Measurements from ENCODE around the gene GDPD2. TPM values are rescaled to one million over a fixed set of nuclear protein-coding genes. Genes with fewer than 3 reads are reported as not detected.

The GDPD2 gene
- total and polyA plus RNA-seq, 2 donors (not counting 3 experiments of a cell fraction or from before 2014, with no cell fraction given): 0.08 to 0.29 TPM

DNA sequence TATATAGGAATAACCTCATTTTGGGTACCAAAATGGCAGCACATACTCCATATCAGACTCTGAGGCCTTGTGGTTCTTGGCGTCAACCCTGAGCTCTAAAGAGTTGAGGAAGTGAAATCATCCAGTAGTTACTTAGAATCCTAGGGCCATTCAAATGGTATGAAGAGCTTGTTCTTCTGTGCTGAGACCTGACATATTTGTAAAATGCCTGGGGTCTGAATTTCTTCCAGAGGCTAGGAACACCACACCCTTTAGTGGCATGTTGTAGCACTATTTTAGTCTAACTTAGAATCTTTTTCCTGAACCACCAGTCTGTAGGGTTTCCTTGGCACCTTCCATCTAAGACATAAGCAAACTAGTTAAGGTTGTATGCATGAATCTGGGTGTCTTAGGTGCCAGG lies 18.1 kb upstream of the GDPD2 start:
- Histone ChIP-seq H3K4me3 (replicated peaks in 1 of 3; ENCODE audit: insufficient read depth in 1 of 3, low read depth in 1 of 3, low read length in 3 of 3) (no peak overlapping the region), H3K9me1 (replicated peaks; ENCODE audit: control insufficient read depth, extremely low read depth, insufficient read depth, low read length) (no peaks in the 10 kb centered on the region), H3K9ac (replicated peaks; ENCODE audit: extremely low read depth, insufficient read depth, low read length) (no peak overlapping the region), H3K9me3 (replicated peaks; ENCODE audit: control insufficient read depth, insufficient read depth, low read length) (no peaks in the 10 kb centered on the region), H2AFZ (ENCODE audit: low read depth, low read length) (no peak overlapping the region), H3K27me3 (ENCODE audit: control insufficient read depth in 2 of 2, insufficient read depth in 2 of 2, low read length in 2 of 2) (no peaks in the 10 kb centered on the region), H3K4me2 (ENCODE audit: insufficient read depth, low read length) (no peak overlapping the region), H3K79me2 (ENCODE audit: control insufficient read depth, insufficient read depth, low read length) (no peaks in the 10 kb centered on the region), H3K36me3 (ENCODE audit: control insufficient read depth in 2 of 2, extremely low read depth in 1 of 2, insufficient read depth in 2 of 2, low read length in 2 of 2) (no peaks in the 10 kb centered on the region), H3K4me1 (ENCODE audit: control insufficient read depth, extremely low read depth, insufficient read depth, low read length) (no peaks in the 10 kb centered on the region), H3K27ac (ENCODE audit: insufficient read depth, low read depth, low read length) (no peak overlapping the region), H4K20me1 (replicated peaks; ENCODE audit: control insufficient read depth, extremely low read depth, insufficient read depth, low read length) (no peaks in the 10 kb centered on the region)
- dilution Hi-C loops (cut with MboI; ENCODE audit: extremely low pct_ligation_motif_present, low sequenced_read_pairs): no loop called here
- intact Hi-C loops (cut with micrococcal nuclease): no loop called here
- FAIRE-seq (no peak), DNase-seq (ENCODE audit: low read depth, low spot score) (no peak)
- no peak for TF ChIP-seq JUN (IDR thresholded peaks at IDR 0.05; ENCODE audit: borderline replicate concordance, insufficient read depth, insufficient read length, low read depth)
- no peak for TF ChIP-seq MYC (IDR thresholded peaks at IDR 0.05; ENCODE audit: low read depth, low read length)
- no peak for TF ChIP-seq GATA2 (IDR thresholded peaks at IDR 0.05; ENCODE audit: insufficient read depth, insufficient read length, low read depth, low read length)
- TF ChIP-seq, protein P1, sequence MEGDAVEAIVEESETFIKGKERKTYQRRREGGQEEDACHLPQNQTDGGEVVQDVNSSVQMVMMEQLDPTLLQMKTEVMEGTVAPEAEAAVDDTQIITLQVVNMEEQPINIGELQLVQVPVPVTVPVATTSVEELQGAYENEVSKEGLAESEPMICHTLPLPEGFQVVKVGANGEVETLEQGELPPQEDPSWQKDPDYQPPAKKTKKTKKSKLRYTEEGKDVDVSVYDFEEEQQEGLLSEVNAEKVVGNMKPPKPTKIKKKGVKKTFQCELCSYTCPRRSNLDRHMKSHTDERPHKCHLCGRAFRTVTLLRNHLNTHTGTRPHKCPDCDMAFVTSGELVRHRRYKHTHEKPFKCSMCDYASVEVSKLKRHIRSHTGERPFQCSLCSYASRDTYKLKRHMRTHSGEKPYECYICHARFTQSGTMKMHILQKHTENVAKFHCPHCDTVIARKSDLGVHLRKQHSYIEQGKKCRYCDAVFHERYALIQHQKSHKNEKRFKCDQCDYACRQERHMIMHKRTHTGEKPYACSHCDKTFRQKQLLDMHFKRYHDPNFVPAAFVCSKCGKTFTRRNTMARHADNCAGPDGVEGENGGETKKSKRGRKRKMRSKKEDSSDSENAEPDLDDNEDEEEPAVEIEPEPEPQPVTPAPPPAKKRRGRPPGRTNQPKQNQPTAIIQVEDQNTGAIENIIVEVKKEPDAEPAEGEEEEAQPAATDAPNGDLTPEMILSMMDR (IDR thresholded peaks at IDR 0.05; ENCODE audit: extremely low read depth in 1 of 2, insufficient read depth in 1 of 2, low read depth in 1 of 2, low read length in 2 of 2): no peak
- TF ChIP-seq POLR2A (IDR thresholded peaks at IDR 0.05; ENCODE audit: low read depth, low read length): no peak
- TF ChIP-seq POLR2AphosphoS5 (IDR thresholded peaks at IDR 0.05; ENCODE audit: insufficient read depth, low read depth, low read length): no peak
- TF ChIP-seq, protein P2, sequence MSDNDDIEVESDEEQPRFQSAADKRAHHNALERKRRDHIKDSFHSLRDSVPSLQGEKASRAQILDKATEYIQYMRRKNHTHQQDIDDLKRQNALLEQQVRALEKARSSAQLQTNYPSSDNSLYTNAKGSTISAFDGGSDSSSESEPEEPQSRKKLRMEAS (IDR thresholded peaks at IDR 0.05; ENCODE audit: insufficient read depth, insufficient read length): no peak
- TF ChIP-seq FOS (IDR thresholded peaks at IDR 0.05; ENCODE audit: borderline replicate concordance, insufficient read depth, low read length): no peak
- TF ChIP-seq EZH2 (IDR thresholded peaks at IDR 0.05; ENCODE audit: borderline replicate concordance, low read depth, low read length, severe bottlenecking): no peak
- ChIA-PET POLR2A (no interaction called here), CTCF (no interaction called here)
- no TSS peak for BruUV-seq (replicated peaks)
